HG02571 (cell line): ENCODE measurements around the gene HPCA.

Experiments used
- ATAC-seq: cut with Tn5 transposase; IDR thresholded peaks from one replicate; pipeline ENCODE4 v1.9.1; 2021; ENCODE audit warnings: mild to moderate bottlenecking, moderate library complexity; ENCODE audit not compliant: unreplicated experiment

HPCA gene

GRCh38 chr1:32870615-32871363 is 15.5 kb upstream of the HPCA start, which contains the start of gene FNDC5:
FNDC5 (minus strand) TSS chr1:32870912.
- ATAC-seq = no peak

- ATAC-seq = no peak
Measured at GRCh38 chr1:32871364-32872191, 14.7 kb upstream of the HPCA start.

- ATAC-seq = no peak
Measured at GRCh38 chr1:32872192-32872460, 14.2 kb upstream of the HPCA start.

GRCh38 chr1:32873484-32873883 is 12.8 kb upstream of the HPCA start:
- ATAC-seq = no peak

- ATAC-seq = no peak
Measured at GRCh38 chr1:32874860-32875752, 11.2 kb upstream of the HPCA start.

- no peak for ATAC-seq
Measured at GRCh38 chr1:32876341-32877210, 9.7 kb upstream of the HPCA start.

GRCh38 chr1:32877211-32878110 is 8.8 kb upstream of the HPCA start:
- ATAC-seq = no peak

- no peak for ATAC-seq
Measured at GRCh38 chr1:32878183-32878582, 8.1 kb upstream of the HPCA start.

GRCh38 chr1:32878637-32879041 is 7.7 kb upstream of the HPCA start:
- no peak for ATAC-seq

- ATAC-seq = no peak
Measured at GRCh38 chr1:32881291-32881690, 5.0 kb upstream of the HPCA start.

GRCh38 chr1:32881871-32882850 is 4.1 kb upstream of the HPCA start:
- no peak for ATAC-seq

GRCh38 chr1:32883338-32884031 is 2.8 kb upstream of the HPCA start:
- no peak for ATAC-seq

GRCh38 chr1:32884032-32884372 is 2.3 kb upstream of the HPCA start:
- ATAC-seq = no peak

GRCh38 chr1:32884726-32885125 is 1.6 kb upstream of the HPCA start:
- no peak for ATAC-seq

- ATAC-seq = no peak
Measured at GRCh38 chr1:32885676-32886003, 651 bp upstream of the HPCA start.

- no peak for ATAC-seq
Measured at GRCh38 chr1:32886828-32887414, 630 bp downstream of the HPCA start.

- no peak for ATAC-seq
Measured at GRCh38 chr1:32887623-32888022, 1.3 kb downstream of the HPCA start.

GRCh38 chr1:32888134-32888533 is 1.8 kb downstream of the HPCA start:
- no peak for ATAC-seq
